Right lobe of liver (tissue), 4 donors: Measurements from ENCODE around the gene FAM3A.

Source experiments
- CTCF ChIP-seq, 4 donors: fragments of 200-600 bp in 3 of 4; fragments of 450-650 bp in 1 of 4; IDR thresholded peaks; one replicate each; pipeline versions ENCODE4 v1.5.1 to v1.8.0; 2016 to 2022; ENCODE audit warnings: antibody characterized with exemption in 4 of 4, mild to moderate bottlenecking in 2 of 4
- POLR2A ChIP-seq: fragments of 450-650 bp; IDR thresholded peaks from one replicate; pipeline ENCODE4 v1.6.1; 2017; ENCODE audit warnings: antibody characterized with exemption, mild to moderate bottlenecking
- donor health status: DM: no; HTN: no; CAD: no.
- donor health status: DM: no; HTN: no; CAD: no.
- donor health status: DM: no; HTN: yes; CAD: no.

- TF ChIP-seq CTCF (IDR thresholded peaks at IDR 0.05) (no peak), POLR2A (no peak)
These were observed 6.6 kb downstream of the FAM3A start for GRCh38 chrX:154509455-154509854.
